Astrocyte of the cerebellum (primary cell): ENCODE data around the gene NCK2.

ENCODE experiments used
- DNase-seq: peaks from one replicate; pipeline ENCODE4 v3.0.0-alpha.2; 2011; ENCODE audit warnings: low read depth
- H3K4me3 ChIP-seq: 2 replicates; pipeline ENCODE4 v1.5.1; 2011; ENCODE audit warnings: mild to moderate bottlenecking, low read depth, low read length, moderate library complexity
- in situ Hi-C: cut with HindIII; loops from 2 replicates; pipeline ENCODE4 v1.10.0; 2017; ENCODE audit warnings: low sequenced_read_pairs
- TF ChIP-seq, protein P1 (sequence below): IDR thresholded peaks from 2 replicates; pipeline ENCODE4 v1.5.1; 2012; ENCODE audit warnings: low read length, low read depth, moderate library complexity, mild to moderate bottlenecking; ENCODE audit errors: missing control alignments

NCK2 gene

DNA sequence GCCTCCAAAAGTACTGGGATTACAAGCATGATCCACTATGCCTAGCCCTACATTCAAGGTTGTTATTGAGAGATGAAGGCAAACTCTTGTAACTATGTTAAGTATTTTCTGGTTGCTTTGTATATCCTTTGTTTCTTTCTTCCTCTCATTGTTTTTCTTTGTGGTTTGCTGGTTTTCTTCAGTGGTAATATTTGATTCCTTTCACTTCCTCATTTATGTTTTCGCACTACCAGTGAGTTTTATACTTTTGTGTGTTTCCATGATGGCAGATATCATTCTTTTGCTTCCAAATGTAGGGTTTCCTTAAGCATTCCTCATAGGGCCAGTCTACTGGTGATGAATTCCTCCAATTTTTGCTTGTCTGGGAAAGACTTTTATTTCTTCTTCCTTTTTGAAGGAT lies 90.2 kb downstream of the NCK2 start:
- TF ChIP-seq, protein P1, sequence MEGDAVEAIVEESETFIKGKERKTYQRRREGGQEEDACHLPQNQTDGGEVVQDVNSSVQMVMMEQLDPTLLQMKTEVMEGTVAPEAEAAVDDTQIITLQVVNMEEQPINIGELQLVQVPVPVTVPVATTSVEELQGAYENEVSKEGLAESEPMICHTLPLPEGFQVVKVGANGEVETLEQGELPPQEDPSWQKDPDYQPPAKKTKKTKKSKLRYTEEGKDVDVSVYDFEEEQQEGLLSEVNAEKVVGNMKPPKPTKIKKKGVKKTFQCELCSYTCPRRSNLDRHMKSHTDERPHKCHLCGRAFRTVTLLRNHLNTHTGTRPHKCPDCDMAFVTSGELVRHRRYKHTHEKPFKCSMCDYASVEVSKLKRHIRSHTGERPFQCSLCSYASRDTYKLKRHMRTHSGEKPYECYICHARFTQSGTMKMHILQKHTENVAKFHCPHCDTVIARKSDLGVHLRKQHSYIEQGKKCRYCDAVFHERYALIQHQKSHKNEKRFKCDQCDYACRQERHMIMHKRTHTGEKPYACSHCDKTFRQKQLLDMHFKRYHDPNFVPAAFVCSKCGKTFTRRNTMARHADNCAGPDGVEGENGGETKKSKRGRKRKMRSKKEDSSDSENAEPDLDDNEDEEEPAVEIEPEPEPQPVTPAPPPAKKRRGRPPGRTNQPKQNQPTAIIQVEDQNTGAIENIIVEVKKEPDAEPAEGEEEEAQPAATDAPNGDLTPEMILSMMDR, result no peak
- in situ Hi-C loops, result no loop called here
- no peak for DNase-seq
- H3K4me3 ChIP-seq, result no peak overlapping the region

DNA sequence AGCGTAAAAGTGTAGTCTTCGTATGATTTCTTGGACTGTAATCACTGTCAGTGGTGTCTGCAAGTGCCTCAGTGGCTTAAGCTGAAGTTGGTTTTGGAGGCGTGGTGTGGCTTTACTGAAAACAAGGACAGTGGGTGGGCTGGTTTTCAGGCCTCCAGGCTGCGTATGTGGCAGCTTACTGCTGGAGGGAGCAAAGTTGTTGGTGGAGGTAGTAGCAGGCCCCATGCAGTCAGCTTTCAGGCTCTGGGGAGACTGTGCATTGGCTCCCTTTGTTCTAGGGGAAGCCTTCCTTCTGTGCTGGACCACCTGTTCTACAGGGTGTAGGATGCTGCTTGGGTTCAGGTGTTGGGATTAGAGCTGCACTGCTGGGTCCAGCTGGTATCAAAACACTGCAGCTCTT lies 91.6 kb downstream of the NCK2 start:
- TF ChIP-seq, protein P1, result no peak
- DNase-seq, result no peak
- in situ Hi-C loops, result no loop called here
- H3K4me3 ChIP-seq, result no peak overlapping the region

DNA sequence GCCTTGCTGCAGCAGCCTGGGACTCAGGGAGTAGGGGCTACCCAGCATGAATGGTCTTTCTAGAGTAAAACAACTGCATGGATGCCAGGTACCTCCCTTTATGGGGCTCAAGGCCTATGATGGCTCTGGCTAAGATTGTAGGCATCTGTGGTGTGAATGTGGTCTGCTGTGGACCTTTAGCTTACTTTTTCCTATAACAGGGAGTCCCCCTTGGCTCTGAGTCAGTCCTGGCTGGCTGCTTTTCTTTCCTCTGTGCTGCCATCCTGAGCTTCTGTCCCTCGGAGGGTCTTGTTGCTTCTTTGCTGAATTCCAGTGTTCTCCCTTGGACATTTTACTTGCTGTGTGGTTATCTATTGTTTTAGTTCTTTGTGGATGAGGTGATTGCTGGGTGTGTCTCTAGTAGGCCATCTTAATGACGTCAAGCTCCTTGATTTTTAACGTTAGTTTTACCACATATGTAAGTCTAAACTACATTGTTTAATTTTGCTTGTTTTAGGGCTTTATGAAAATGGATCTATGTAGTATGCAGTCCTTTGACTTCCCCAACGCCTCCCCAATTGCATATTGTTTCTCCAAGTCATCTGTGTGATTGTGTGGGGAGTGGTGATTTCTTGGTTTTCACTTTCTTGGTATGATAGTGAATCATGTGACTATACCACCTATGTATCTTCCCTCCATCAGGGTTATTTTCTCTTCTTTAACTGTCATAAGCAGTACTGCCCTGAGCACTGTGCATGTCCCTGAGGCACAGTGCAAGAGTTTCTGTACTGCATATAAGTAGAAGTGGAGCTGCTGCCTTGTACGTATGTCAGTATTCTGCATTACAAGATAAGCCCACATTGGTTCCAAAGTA lies 92.4 kb downstream of the NCK2 start:
- no peak overlapping the region for H3K4me3 ChIP-seq
- no peak for DNase-seq
- in situ Hi-C loops, result no loop called here
- TF ChIP-seq, protein P1, result no peak

DNA sequence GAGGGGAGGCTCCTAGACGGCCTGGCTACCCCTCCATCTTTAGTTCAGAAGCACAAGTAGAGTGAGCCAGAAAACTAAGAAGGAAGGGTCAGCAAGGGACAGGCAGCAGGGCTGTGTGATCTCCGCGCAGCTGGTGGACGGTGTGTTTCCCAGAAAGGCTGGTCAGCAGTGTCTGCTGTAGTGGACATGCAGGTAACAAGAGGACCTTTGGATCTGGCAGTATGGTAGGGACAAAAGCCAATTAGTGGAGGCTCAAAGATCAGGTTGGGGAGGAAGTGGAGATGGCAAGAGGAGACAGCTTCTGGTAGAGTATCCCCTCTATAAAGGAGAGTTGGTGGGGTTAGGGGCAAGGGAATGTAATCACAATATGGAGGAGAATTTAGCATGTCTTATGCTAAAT lies 95.1 kb downstream of the NCK2 start:
- TF ChIP-seq, protein P1, result no peak
- in situ Hi-C loops, result no loop called here
- DNase-seq, result no peak
- H3K4me3 ChIP-seq, result no peak overlapping the region

DNA sequence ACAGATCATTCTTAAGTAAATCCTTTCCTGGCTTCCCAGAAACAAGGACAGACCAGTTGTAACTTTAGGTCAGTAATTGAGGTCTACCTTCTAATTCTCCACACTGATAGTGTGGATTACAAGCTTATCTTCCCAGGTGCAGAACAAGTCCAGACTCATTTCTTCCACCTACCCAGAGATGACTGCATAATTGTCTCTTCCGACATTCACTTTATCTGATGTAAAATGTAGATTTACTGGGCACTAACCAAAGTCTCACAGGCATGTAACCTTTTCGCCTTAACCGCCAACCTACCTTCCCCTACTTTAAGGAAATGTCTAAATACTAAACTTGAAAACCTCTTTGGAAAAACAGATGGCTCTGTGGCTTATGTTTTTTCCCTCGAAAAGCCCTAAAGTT lies 96.2 kb downstream of the NCK2 start:
- in situ Hi-C loops, result no loop called here
- H3K4me3 ChIP-seq, result no peak overlapping the region
- DNase-seq, result no peak
- TF ChIP-seq, protein P1, result no peak

DNA sequence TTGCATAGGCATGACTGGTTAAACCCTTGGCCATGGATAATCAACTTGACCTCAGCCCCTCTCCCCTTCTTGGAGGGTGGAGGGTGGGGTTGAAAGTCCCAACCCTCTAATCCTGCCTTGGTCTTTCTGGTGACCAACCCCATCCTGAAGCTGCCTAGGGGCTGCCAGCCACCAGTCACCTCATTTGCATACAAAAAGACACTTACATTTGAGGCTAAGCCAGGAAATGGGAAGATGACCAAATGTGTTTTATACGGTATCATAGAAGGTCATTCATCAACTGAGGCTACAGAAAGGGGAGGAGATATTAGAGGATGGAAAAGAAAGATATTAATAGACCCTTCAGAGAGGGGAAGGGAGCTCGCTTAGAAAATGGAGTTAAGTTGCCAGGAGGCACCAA lies 96.8 kb downstream of the NCK2 start:
- no peak overlapping the region for H3K4me3 ChIP-seq
- no peak for DNase-seq
- TF ChIP-seq, protein P1, result no peak
- in situ Hi-C loops, result no loop called here
